ENCODE measurements around the gene PDPN. TPM values are rescaled to one million over a fixed set of nuclear protein-coding genes. Genes with fewer than 3 reads are reported as not detected.

Gene PDPN
- total RNA-seq, 1 experiment from 2014 or later, result not detected

- TF ChIP-seq ZBTB33 (IDR thresholded peaks at IDR 0.05; ENCODE audit: extremely low read depth, insufficient replicate concordance, low read length) (no peak), EZH2phosphoT487 (IDR thresholded peaks at IDR 0.05; ENCODE audit: borderline replicate concordance) (no peak), ZFX (IDR thresholded peaks at IDR 0.05) (no peak), CTCF (IDR thresholded peaks at IDR 0.05 in 2 of 3, conservative IDR thresholded peaks at IDR 0.05 in 1 of 3; ENCODE audit: borderline replicate concordance in 1 of 3, insufficient read depth in 1 of 3, low read depth in 2 of 3, low read length in 2 of 3) (no peak), MAX (IDR thresholded peaks at IDR 0.05) (no peak), ELF1 (IDR thresholded peaks at IDR 0.05; ENCODE audit: borderline replicate concordance, low read depth) (no peak), SIN3A (IDR thresholded peaks at IDR 0.05; ENCODE audit: low read depth) (no peak), YY1 (IDR thresholded peaks at IDR 0.05; ENCODE audit: extremely low read depth, insufficient replicate concordance, low read depth, low read length) (no peak), SRF (IDR thresholded peaks at IDR 0.05; ENCODE audit: low read depth) (no peak)
- no TSS peak for BruUV-seq (replicated peaks)
- Histone ChIP-seq H4K20me1 (ENCODE audit: insufficient read depth) (no peaks in the 10 kb centered on the region), H3K4me2 (ENCODE audit: low read length) (no peak overlapping the region), H3K27ac (ENCODE audit: low read depth, low read length) (no peak overlapping the region), H2AFZ (ENCODE audit: low read depth, low read length, poor library complexity, severe bottlenecking) (no peak overlapping the region), H3K9me3 (ENCODE audit: control insufficient read depth in 1 of 2, insufficient read depth in 1 of 2, low read depth in 1 of 2, low read length in 2 of 2) (no peaks in the 10 kb centered on the region), H3K4me3 (replicated peaks in 1 of 2; ENCODE audit: low read depth in 1 of 2, low read length in 2 of 2) (no peak overlapping the region), H3K9ac (ENCODE audit: low read length) (no peak overlapping the region), H3K27me3 (ENCODE audit: insufficient read depth, low read length) (no peaks in the 10 kb centered on the region), H3K9me2 (ENCODE audit: insufficient read depth) (no peaks in the 10 kb centered on the region), H3K36me3 (ENCODE audit: control insufficient read depth in 1 of 2, insufficient read depth in 2 of 2, low read length in 2 of 2) (no peaks in the 10 kb centered on the region), H3K79me2 (ENCODE audit: insufficient read depth, low read length) (no peaks in the 10 kb centered on the region), H3K4me1 (ENCODE audit: control insufficient read depth in 1 of 2, insufficient read depth in 2 of 2, low read length in 2 of 2) (no peaks in the 10 kb centered on the region)
- no peak for ATAC-seq
- DNase-seq (ENCODE audit: low read depth, low spot score), result no peak
- CTCF ChIA-PET, result no interaction called here
- POLR2A ChIA-PET, result interaction anchor here (1.6 kb wide), 1 partner anchor 9 kb away, joined by 4 read pairs; no protein-coding TSS in a partner anchor
- RAD21 ChIA-PET (ENCODE audit: low non-redundant PET in 1 of 2, low total read pairs in 2 of 2, uncharacterized antibody in 2 of 2, unreplicated experiment in 2 of 2), result no interaction called here
- intact Hi-C loops (cut with micrococcal nuclease), result no loop called here
These were observed 3.8 kb downstream of the PDPN start for GRCh38 chr1:13587256-13588030.

Measured in HCT116 (cell line).